Stomach (tissue), 9 donors: ENCODE data around the gene C19orf85. TPM values are rescaled to one million over a fixed set of nuclear protein-coding genes. Genes with fewer than 3 reads are reported as not detected.

Source experiments
- DNase-seq, 2 donors: peaks; one replicate each; pipeline versions ENCODE4 v3.0.0 to v3.0.0-alpha.2; 2013 to 2019
- H3K27ac ChIP-seq, 5 donors: fragments of 200-600 bp in 4 of 5; sonication (generic) in 4 of 5; one replicate each; pipeline ENCODE4 v1.5.1; 2013 to 2019; ENCODE audit warnings: mild to moderate bottlenecking in 1 of 5, moderate library complexity in 1 of 5
- H3K27me3 ChIP-seq, 3 donors: fragments of 200-600 bp; sonication (generic); one replicate each; pipeline ENCODE4 v1.5.1; 2017 to 2019; ENCODE audit warnings: mixed run types in 1 of 3
- H3K36me3 ChIP-seq, 4 donors: fragments of 200-600 bp; sonication (generic); 1 replicate in 3 of 4; 2 replicates in 1 of 4; pipeline ENCODE4 v1.5.1; 2016 to 2019
- H3K4me1 ChIP-seq, 4 donors: fragments of 200-600 bp; sonication (generic); one replicate each; pipeline ENCODE4 v1.5.1; 2016 to 2019
- H3K4me3 ChIP-seq, 4 donors: fragments of 200-600 bp; sonication (generic) in 3 of 4; one replicate each; pipeline ENCODE4 v1.5.1; 2016 to 2019; ENCODE audit warnings: mild to moderate bottlenecking in 1 of 4
- H3K9me3 ChIP-seq, 4 donors: fragments of 200-600 bp; sonication (generic); one replicate each; pipeline ENCODE4 v1.5.1; 2016 to 2019
- CTCF ChIP-seq, 7 experiments: fragments of 450-650 bp in 4 of 7; fragments of 200-600 bp in 3 of 7; sonication (generic) in 3 of 7; IDR thresholded peaks; one replicate each; pipeline ENCODE4 v1.5.1; 2016 to 2019; ENCODE audit warnings: antibody characterized with exemption in 7 of 7, control low read depth in 2 of 7, mild to moderate bottlenecking in 1 of 7
- EP300 ChIP-seq: sonication (generic); formaldehyde crosslinking; IDR thresholded peaks from one replicate; pipeline ENCODE4 v1.6.1; 2017; ENCODE audit warnings: antibody characterized with exemption
- POLR2A ChIP-seq, 4 donors: fragments of 450-650 bp; IDR thresholded peaks; one replicate each; pipeline ENCODE4 v1.6.1; 2016; ENCODE audit warnings: antibody characterized with exemption in 4 of 4, control low read depth in 2 of 4, mild to moderate bottlenecking in 1 of 4, moderate library complexity in 1 of 4
- POLR2AphosphoS5 ChIP-seq, 3 donors: sonication (generic); formaldehyde crosslinking; IDR thresholded peaks; one replicate each; pipeline ENCODE4 v1.6.1; 2016; ENCODE audit warnings: antibody characterized with exemption in 3 of 3
- WGBS, 5 donors: extraction: QIAGEN DNeasy Blood & Tissue Kit in 3 of 5; methylation state at CpG; one replicate each; pipeline versions ENCODE4 v1.1.5 to v1.1.7; 2013 to 2018; 5-methylcytosine and 5-hydroxymethylcytosine counted together
- intact Hi-C: fragments of 100-400 bp; cut with DNase I; formaldehyde crosslinking; loops from one replicate; pipeline ENCODE4 v1.15.1; 2023; ENCODE audit warnings: low total_unique reads
- polyA plus RNA-seq, 3 donors: library from polyadenylated mRNA; stranded (reverse); fragments of 200-250 nt; gene quantifications; one replicate each; pipeline ENCODE4 v1.2.3, GENCODE V29; 2013
- total RNA-seq, 5 donors: library from RNA; depleted of rRNA; stranded (reverse); fragments of >200 nt; gene quantifications; one replicate each; pipeline versions ENCODE4 v1.1.0 to v1.2.3, GENCODE V29; 2014 to 2016
- donor health status: healthy with polysubstance abuse.
- donor health status: Bipolar disorder and iron deficiency.
- donor health status: healthy.

The C19orf85 gene
- total and polyA plus RNA-seq, 8 donors, result 0.23 TPM; not detected in 7

DNA sequence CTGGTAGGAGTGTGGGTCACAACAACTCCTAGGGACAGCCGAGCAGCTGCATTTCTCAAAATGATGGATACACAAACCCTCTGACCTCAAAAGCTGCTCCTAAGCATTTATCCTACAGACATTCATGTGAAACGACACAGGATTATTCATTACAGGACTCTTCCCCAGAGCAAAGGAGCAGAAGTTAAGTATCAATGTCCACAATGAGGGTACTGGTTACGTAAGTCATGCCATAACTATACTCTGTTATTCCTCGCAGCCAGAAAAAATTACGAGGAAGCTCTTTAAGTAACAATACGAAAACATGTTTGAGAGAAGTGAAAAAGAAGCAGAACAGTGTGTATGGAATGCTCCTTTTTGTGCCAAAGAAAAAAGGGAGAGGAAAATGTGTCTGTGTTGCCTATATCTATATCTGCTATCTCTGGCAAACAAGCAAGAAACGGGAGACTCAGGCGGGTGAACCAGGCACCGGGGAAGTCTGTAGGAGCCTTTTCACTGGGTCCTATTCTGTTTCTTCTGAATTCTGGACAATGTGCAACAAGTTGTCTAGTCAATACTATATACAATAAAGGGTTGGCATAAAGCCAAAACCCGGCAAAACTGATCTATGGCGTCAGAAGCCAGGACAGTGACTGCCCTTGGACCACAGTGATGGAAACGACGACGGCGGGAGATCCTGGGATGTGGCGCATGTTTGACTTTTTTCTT is 4.4 kb downstream of the C19orf85 start:
- peak overlapping the region; percentile 91 to 96 (median 94) for H3K27ac ChIP-seq
- H3K4me3 ChIP-seq, result peak overlapping the region; percentile 76 to 85 (median 82)
- peaks cover 17 to 31% (median 28%) of the 10 kb centered on the region in 4 donors for H3K4me1 ChIP-seq
- H3K9me3 ChIP-seq, result no peaks in the 10 kb centered on the region
- TF ChIP-seq EP300 (no peak), POLR2A (IDR thresholded peaks at IDR 0.05) (no peak), CTCF (IDR thresholded peaks at IDR 0.05) (no peak), POLR2AphosphoS5 (IDR thresholded peaks at IDR 0.05) (no peak)
- peak in 1 of 2 donors; percentile 66 for DNase-seq
- 17 to 25% (median 22%) methylated on average over 16 of the region's 16 CpGs for WGBS, 5 donors
- no peaks in the 10 kb centered on the region for H3K27me3 ChIP-seq
- peaks cover 0 to 20% (median 17%) of the 10 kb centered on the region in 4 donors for H3K36me3 ChIP-seq
- intact Hi-C loops, result no loop called here

DNA sequence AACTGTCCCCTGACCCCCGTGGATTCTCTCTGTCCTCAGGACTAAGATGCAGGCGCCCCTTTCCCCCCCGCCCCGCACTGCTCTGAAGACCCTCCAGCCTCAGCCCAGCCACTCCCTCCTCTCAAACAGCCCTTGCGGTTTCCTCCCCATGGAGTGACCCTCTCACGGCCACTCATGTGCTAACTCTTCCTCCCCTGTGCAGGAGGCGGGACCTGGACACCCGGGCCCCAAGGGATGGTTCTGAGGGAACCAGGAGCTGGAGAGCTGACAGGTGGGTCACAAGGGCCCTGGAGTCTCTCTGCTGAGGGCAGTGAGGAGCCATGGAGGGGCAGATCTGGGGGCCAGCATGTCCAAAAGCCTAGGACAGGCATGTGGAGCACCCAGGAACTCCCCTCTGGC is 5.0 kb downstream of the C19orf85 start:
- intact Hi-C loops, result no loop called here
- Histone ChIP-seq H3K9me3 (no peaks in the 10 kb centered on the region), H3K27ac (peak overlapping the region in 4 of 5 donors; percentile 91 to 96 (median 94)), H3K36me3 (peaks cover 0 to 26% (median 21%) of the 10 kb centered on the region in 4 donors), H3K4me1 (peaks cover 17 to 31% (median 28%) of the 10 kb centered on the region in 4 donors), H3K4me3 (peak overlapping the region in 2 of 4 donors; percentile 76 to 83), H3K27me3 (no peaks in the 10 kb centered on the region)
- WGBS, 5 donors, result 60 to 74% (median 65%) methylated on average over 6 to 8 of the region's 8 CpGs
- TF ChIP-seq EP300 (no peak), CTCF (IDR thresholded peaks at IDR 0.05) (no peak)
- no peak for DNase-seq

DNA sequence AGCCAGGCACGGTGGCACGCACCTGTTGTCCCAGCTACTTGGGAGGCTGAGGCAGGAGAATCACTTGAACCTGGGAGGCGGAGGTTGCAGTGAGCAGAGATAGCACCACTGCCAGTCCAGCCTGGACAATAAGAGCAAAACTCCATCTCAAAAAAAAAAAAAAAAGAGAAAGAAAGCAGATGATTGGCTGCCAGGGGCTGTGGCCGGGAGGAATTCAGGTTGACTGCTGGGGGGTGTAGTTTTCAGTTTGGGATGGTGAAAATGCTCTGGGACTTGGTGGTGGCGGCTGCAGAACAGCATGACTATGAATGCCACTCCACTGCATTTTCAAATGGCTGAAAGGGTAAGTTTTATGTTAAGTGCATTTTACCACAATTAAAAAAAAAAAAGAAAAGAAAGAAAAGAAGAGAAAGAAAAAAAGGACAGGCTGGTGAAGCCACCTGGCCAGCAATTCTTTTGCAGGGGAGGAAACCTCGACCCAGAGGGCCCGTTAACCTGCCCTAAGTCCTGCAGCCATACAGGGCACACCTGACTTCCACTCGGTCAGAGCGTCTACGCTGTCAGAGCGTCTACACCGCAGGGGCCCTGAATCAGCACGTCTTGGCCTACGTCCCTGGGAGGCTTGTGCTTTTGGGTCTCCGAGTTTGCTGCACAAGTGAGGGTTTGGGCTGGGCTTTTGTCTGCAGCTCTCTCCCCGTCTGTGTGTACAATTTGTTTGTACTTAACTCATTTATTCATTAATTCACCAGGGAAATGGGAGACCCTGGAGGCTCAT is 6.7 kb downstream of the C19orf85 start:
- 79 to 87% (median 85%) methylated on average over 15 to 16 of the region's 16 CpGs for WGBS, 5 donors
- peaks cover 20 to 35% (median 31%) of the 10 kb centered on the region in 4 donors for H3K4me1 ChIP-seq
- no peaks in the 10 kb centered on the region for H3K9me3 ChIP-seq
- intact Hi-C loops, result no loop called here
- peaks cover 0 to 5% (median 4%) of the 10 kb centered on the region in 3 donors for H3K27me3 ChIP-seq
- H3K36me3 ChIP-seq, result peaks cover 0 to 34% (median 25%) of the 10 kb centered on the region in 4 donors
- H3K27ac ChIP-seq, result no peak overlapping the region
- no peak for TF ChIP-seq POLR2AphosphoS5 (IDR thresholded peaks at IDR 0.05)
- TF ChIP-seq EP300, result no peak
- TF ChIP-seq CTCF (IDR thresholded peaks at IDR 0.05), result no peak
- TF ChIP-seq POLR2A (IDR thresholded peaks at IDR 0.05), result no peak
- no peak for DNase-seq
- H3K4me3 ChIP-seq, result no peak overlapping the region

GRCh38 chr19:55456347-55456746 is 8.2 kb downstream of the C19orf85 start:
- TF ChIP-seq CTCF (IDR thresholded peaks at IDR 0.05) (no peak), EP300 (no peak), POLR2AphosphoS5 (IDR thresholded peaks at IDR 0.05) (no peak), POLR2A (IDR thresholded peaks at IDR 0.05) (no peak)
- 89 to 95% (median 91%) methylated on average over 7 to 14 of the region's 14 CpGs for WGBS, 5 donors
- peaks cover 11 to 20% (median 19%) of the 10 kb centered on the region in 3 donors for H3K27me3 ChIP-seq
- H3K9me3 ChIP-seq, result no peaks in the 10 kb centered on the region
- DNase-seq, result no peak
- peaks cover 36 to 41% (median 38%) of the 10 kb centered on the region in 4 donors for H3K4me1 ChIP-seq
- peaks cover 0 to 34% (median 25%) of the 10 kb centered on the region in 4 donors for H3K36me3 ChIP-seq
- intact Hi-C loops, result no loop called here
- no peak overlapping the region for H3K27ac ChIP-seq
- H3K4me3 ChIP-seq, result no peak overlapping the region
